Measurements from ENCODE around the gene OVCA2.

DNA sequence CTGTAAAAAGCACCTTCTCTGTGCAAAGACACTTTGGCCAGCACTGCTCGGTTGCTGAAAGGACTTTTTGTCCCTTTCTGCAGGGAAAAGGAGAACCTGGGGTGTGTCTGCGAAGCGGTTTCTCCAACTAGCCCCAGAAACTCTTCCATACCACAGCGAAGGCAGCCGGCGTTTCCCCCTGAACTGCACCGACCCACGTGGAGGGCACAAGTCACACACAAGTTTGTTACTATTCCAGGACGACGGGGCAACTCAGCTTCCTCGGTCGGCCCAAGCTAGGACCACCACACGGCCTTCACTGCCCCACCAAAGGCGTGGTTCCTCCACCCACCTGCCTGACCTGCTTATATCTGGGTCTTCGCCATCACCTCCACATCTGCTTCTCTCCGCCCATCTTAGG is 18.6 kb upstream of the OVCA2 start:
- TF ChIP-seq, protein P1, sequence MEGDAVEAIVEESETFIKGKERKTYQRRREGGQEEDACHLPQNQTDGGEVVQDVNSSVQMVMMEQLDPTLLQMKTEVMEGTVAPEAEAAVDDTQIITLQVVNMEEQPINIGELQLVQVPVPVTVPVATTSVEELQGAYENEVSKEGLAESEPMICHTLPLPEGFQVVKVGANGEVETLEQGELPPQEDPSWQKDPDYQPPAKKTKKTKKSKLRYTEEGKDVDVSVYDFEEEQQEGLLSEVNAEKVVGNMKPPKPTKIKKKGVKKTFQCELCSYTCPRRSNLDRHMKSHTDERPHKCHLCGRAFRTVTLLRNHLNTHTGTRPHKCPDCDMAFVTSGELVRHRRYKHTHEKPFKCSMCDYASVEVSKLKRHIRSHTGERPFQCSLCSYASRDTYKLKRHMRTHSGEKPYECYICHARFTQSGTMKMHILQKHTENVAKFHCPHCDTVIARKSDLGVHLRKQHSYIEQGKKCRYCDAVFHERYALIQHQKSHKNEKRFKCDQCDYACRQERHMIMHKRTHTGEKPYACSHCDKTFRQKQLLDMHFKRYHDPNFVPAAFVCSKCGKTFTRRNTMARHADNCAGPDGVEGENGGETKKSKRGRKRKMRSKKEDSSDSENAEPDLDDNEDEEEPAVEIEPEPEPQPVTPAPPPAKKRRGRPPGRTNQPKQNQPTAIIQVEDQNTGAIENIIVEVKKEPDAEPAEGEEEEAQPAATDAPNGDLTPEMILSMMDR (IDR thresholded peaks at IDR 0.05) = no peak
- TF ChIP-seq TCF7L2 (IDR thresholded peaks at IDR 0.05; ENCODE audit: low read depth, low read length) (no peak), POLR2AphosphoS5 (IDR thresholded peaks at IDR 0.05; ENCODE audit: low read depth, low read length) (no peak)
